DMS79 treated with DMSO at 0.1 percent for 48 hours (cell line): ENCODE measurements around the gene TUT4.

ENCODE experiments used
- DNase-seq: peaks from one replicate; lab custom pipeline; 2025; lab: John Stamatoyannopoulos, UW

Gene TUT4

GRCh38 chr1:52571783-52572182, 18.9 kb upstream of the TUT4 start:
- DNase-seq: no peak

DNA sequence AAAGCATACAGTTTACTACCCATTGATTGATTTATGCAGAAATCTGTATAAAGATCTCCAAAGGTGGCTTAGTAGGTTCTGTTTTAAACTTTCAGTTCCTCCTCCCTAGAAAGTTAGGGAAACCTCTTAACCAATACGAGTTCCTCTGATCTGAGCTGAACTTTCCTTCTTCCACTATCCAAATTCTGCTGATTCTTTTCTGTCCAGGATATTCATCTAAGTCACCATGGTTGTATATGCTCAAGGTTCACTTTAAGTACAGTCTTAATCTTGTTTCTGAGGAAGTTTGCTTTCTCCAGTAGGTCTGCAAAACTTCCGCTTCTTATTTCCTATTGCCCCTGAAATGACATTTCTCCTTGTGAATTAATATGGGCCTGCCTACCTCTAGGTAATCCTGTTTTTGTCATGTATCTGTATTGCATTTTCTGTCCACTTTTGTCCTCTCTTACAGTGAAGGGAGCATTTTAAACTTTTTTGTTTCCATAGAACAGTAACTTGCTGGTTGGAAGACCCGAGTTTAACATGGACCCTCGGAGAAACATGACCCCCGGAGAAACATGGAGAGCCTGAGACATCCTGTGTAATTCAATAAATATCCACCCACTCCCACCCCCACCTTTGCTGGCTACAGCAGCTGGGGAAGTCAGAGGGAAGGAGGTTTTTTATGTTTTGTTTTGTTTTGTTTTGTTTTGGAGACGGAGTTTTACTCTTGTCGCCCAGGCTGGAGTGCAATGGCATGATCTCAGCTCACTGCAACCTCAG, 16.7 kb upstream of the TUT4 start:
- no peak for DNase-seq

DNA sequence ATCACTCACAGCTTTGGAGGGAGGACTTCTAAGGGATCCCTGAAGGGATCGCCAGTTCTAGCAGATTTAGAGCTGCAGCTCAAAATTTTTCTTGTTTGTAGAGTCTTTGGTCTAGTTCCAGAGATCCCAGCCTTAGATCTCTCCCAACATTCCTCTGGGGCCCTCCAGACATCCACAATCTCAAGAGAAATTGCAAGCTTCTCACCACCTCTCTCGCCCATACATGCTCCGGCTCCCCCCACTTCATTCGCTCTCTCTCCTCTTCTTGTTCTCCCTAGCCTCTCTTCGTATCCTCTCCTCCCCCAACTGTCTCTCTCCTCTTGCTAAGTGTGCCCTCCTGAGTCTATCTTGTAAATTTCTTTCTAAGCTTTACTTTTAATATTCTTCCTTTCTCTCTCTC, 15.1 kb upstream of the TUT4 start:
- DNase-seq: no peak

- no peak for DNase-seq
Measured at GRCh38 chr1:52562766-52563165, 9.9 kb upstream of the TUT4 start.

GRCh38 chr1:52559875-52560274, 7.0 kb upstream of the TUT4 start:
- no peak for DNase-seq

DNA sequence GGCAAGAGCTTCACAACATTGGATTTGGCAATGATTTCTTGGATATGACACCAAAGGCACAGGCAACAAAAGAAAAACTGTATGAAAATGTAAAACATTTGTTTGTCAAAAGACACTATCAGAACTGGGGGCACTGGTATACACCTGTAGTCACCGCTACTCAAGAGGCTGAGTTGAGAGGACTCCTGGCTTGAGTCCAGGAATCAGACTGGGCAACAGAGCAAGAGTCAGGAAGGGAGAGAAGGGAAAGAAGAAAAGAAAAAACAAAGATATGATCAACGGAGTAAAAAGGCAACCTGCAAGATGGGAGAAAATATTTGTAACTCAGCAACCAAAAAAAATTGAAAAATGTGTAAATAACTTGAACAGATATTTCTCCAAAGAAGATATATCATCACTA, 6.0 kb upstream of the TUT4 start:
- DNase-seq: peak; percentile 57

- no peak for DNase-seq
Measured at GRCh38 chr1:52556641-52557360, 3.9 kb upstream of the TUT4 start.

GRCh38 chr1:52554756-52555155, 1.9 kb upstream of the TUT4 start:
- no peak for DNase-seq

DNA sequence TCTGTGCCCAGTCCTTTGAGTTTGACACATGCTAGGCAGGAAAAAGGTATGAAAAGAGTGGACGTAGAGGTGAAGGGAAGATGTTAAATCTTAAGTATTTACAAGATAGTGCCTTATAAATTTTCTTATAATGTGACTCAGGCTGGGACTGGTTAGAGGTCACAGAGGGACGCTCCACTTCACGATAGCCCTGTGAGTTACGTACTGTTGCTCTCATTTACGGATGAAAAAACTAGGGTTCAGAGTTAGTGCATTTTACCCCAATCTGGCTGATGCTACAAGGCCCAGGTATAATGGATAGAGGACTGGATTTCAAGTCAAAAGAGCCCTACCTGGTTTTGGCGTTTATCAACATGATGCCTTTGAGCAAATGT, 1.4 kb upstream of the TUT4 start:
- DNase-seq: no peak

DNA sequence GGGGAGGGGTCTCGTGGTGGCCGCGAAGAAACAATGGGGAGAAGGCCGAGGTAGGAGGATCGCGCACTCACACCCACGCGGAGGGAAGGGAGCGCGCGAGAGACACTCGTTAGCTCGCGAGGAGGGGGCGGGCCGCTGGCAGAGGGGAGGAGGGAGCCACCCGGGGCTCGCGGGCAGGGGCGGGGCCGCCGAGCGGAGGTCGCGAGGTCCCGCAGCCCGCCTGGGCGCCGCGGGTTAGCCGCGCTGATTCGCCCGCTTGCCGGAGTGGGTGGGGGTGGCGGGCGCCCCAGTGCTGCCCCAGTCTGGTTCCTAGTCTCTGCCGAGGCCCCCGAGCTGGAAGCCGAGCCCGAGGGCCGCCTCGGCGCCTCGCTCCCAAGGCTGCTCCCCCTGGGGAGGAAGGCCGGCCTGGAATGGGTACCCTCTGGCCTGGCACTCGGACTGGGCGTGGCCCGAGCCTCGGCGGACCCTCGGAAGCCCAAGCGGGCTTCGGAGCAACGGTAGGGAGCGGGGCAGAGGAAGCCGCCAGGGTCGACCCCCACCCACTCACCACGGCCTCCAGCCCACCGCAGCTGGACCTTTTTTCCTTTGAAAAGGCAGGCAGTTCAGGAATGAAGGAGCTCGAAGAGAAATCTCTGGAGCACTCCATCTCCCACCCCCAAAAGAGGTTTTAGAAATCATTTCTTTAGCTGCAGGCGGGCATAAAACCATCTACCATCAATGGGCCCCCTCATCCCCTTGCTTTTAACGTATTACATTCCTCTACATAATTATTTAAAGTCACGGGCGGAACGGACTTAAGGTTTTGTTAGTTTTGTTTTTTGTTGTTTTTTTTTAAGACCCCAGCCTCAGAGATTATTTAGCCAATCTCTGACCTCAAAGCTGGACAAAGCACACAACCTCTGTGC, 722 bp upstream of the TUT4 start:
- DNase-seq: peak; percentile 88

DNA sequence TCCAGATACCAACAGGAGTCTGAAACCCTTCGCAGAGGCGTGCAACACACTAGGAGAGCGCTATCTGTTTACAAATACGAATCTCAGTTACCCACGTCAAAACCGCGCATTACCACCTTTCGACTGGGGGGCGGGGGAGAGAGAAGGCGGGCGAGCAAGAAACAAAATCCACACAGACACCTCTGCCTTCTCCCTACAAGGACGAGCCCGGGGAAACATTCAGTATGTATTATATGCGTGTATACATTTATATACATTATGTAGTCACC, 722 bp downstream of the TUT4 start:
- peak; percentile 61 for DNase-seq

- peak; percentile 67 for DNase-seq
Measured at GRCh38 chr1:52551507-52552235, 1.2 kb downstream of the TUT4 start.

- DNase-seq: no peak
Measured at GRCh38 chr1:52550447-52550846, 2.4 kb downstream of the TUT4 start.

DNA sequence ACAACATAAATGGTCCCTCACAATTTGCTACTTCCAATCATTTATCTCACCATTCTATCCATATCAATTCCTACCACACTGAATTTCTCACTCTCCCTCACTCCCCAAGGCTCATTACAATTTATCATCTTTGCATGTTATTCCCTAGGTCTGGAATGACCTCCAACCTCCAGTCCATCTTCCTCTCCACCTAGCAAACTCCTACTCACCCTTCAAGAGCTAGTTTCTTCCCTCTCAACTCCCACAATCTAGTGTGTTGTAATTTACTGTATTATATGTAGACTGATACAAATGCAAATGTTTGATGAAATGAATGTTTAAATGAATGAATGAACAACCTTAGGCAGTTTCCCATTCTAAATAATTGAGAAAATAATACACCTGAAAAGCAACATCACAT, 3.6 kb downstream of the TUT4 start:
- DNase-seq: no peak

GRCh38 chr1:52546852-52547251, 6.0 kb downstream of the TUT4 start:
- no peak for DNase-seq

- DNase-seq: no peak
Measured at GRCh38 chr1:52544665-52545525, 8.0 kb downstream of the TUT4 start.

DNA sequence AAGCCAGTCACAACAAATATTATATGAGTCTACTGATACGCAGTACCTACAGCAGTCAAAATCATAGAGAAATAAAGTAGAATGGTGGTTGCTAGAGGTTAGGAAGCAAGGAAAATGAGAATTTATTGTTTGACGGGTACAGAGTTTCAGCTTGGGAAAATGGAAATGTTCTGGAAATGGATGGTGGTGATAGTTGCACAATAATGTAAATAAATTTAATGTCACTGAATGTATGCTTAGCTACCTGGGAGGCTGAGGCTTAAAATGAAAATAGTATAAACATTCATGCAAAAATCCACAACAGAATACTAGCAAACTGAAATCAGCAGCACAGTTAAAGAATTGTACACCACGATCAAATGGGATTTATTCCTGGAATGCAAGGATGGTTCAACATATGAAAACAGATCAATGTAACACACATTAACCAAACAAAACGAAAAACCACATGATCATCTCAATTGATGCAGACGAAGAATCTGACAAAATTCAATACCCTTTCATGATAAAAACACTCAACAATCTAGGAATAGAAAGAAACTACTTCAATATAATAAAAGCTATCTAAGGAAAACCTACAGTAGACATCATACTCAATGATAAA, 10.7 kb downstream of the TUT4 start:
- no peak for DNase-seq

- DNase-seq: no peak
Measured at GRCh38 chr1:52534928-52535764, 17.7 kb downstream of the TUT4 start.

DNA sequence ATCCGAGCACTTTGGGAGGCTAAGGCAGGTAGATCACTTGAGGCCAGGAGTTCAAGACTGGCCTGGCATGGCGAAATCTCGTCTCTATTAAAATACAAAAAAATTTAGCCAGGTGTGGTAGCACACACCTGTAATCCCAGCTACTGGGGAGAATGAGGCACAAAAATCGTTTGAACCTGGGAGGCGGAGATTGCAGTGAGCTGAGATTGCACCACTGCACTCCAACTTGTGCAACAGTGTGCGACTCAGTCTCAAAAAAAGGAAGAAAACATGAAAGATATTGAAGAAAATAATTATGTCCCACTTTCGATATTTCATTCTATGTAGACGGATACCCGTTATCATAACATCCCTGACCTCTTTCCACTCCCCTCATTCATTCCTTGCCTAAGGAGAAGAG, 19.2 kb downstream of the TUT4 start:
- DNase-seq: no peak

DNA sequence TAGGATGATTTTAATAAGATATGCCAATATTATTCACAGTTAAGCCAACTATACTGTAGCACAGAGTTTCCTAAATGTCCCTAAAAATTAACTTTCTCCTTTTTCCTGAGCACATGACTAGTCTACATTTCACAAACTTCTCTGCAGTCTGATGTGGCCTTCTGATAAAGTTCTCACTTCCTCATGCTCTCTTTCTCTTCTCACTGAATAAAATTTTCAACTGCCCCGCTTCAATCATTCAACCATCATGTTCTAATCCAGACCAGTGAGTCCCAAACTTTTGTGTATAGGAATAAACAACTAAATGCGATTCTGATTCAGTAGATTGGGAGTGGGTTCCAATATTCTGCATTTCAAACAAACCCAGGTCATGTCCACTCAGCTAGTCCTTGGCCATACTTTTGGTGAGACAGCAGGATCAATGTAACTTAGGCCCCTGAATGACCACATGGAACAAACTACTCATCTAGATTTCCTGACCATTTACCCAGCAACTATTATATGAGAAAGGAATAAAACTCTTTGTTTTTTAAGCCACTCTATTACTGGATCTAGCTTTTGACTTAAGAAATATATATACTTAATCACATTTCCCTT, 20.1 kb downstream of the TUT4 start:
- DNase-seq: no peak
